Dermis blood vessel endothelial cell (primary cell): ENCODE measurements around the gene SGPL1. TPM values are rescaled to one million over a fixed set of nuclear protein-coding genes. Genes with fewer than 3 reads are reported as not detected.
"Not testable (repeated sequence)": the region's sequence is repeated elsewhere in the genome, so short reads cannot be mapped to it uniquely, and the experiment has no call there.

Source experiments
- DNase-seq: peaks from one replicate; pipeline ENCODE4 v3.0.0; 2010
- total RNA-seq: library from RNA; depleted of rRNA; stranded (reverse); fragments of >200 nt; gene quantifications from 2 replicates; pipeline ENCODE4 v1.2.3, GENCODE V29; 2014

Gene SGPL1
- total RNA-seq, 1 donor from 2014 or later = 15.0 TPM

DNA sequence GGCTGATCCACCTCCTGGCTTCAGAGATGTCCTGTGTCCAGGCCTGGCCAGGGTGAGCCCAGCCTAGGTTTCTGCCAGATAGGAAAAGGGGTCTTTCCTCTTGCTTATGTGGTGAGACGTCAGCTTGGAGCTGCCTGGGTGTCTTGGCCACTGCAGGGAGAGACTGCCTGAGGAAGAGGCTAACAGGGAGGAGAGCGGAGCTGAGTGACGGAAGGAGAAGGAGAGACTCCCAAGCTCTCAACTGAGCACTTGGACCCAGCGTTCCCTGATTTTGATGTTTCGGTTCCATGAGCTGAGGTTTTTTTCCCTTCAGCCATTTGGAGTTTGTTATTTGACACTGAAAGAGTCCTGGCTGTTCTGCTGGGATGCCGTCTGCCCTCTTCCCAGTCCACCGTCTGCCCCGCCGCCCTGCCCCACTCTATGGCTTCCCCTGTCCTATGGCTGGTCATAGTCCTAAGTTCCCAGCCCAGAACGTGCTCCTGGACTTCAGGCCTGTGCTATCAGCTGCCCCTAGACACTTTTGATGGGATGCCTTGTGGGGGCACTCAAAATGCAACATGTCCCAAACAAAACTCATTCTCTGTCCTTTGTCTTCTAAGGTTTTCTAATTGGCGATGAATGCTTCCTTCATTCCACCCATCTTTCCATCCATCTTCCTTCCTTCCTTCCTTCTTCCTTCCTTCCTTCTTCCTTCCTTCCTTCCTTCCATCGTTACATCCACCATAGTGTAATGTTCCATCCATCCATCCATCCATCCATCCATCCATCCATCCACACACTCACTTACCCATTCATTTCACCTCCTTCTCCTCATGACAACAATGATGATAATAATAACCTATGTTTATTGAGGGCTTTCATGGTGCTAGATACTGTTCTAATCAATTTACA, 92.9 kb downstream of the SGPL1 start:
- DNase-seq = no peak

GRCh38 chr10:70909326-70909935, 93.7 kb downstream of the SGPL1 start:
- no peak for DNase-seq

DNA sequence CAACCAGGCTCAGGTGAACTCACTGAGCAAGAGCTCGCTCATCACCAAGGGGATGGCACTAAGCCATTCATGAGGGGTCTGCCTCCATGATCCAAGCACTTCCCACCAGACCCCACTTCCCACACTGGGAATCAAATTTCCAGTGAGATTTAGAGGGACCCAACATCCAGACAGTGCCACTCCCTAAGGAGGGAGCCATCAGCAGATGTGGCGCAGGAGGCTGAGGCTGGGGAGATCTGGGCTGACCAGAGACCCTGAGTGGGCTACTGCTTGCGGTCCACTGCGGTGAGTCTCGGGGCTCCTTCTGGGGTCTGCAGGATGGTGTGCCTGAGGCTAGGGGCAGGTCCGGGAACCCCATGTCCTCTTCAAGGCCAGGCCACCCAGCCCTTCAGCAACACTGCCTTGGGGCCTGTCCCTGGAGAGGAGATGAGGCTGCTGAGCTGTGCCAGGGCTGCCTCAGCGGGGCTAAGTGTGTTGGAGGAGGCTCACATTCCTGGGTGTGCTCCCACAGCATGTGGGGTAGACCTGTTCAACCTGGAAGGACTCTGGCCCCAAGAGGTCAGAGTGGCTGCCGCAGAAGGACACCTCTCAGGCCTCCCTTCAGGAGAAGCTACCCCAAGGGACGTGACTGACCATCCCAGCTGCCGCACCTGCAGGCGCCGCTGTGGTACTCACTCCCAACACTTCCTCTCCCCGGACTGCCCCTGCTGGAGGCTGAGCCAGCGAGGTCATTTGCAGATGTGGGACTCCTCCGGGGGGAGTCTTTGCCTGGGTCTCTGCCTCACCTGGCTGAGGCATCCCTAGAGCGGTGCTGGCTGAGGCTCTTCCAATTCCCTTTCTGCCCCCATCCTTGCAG, 95.0 kb downstream of the SGPL1 start:
- no peak for DNase-seq

- DNase-seq = no peak
Measured at GRCh38 chr10:70911386-70911785, 95.6 kb downstream of the SGPL1 start.

- DNase-seq = no peak
Measured at GRCh38 chr10:70912556-70912955, 96.8 kb downstream of the SGPL1 start.

- no peak for DNase-seq
Measured at GRCh38 chr10:70913191-70913892, 97.6 kb downstream of the SGPL1 start.

DNA sequence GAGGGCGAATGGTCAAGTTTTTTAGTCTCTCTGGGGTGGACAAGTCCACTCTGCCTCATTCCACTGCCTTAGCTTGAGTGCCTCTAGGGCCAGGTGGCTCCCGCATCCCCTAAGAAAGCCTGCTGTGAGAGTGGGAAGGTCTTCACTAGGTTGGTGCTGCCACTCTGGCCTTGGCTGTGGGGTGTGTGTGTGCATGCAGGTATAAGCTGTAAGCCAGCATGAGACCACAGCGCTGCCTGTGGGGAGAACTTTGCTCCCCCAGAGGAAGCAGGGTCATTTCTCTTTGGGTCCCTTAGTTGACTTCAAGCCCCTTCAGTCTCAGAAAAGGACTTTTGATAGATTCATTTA, 98.1 kb downstream of the SGPL1 start:
- no peak for DNase-seq

GRCh38 chr10:70914316-70914864, 98.6 kb downstream of the SGPL1 start:
- DNase-seq = no peak

GRCh38 chr10:70915206-70915605, 99.5 kb downstream of the SGPL1 start:
- DNase-seq = no peak

- DNase-seq = no peak
Measured at GRCh38 chr10:70915806-70916205, 100.1 kb downstream of the SGPL1 start.

DNA sequence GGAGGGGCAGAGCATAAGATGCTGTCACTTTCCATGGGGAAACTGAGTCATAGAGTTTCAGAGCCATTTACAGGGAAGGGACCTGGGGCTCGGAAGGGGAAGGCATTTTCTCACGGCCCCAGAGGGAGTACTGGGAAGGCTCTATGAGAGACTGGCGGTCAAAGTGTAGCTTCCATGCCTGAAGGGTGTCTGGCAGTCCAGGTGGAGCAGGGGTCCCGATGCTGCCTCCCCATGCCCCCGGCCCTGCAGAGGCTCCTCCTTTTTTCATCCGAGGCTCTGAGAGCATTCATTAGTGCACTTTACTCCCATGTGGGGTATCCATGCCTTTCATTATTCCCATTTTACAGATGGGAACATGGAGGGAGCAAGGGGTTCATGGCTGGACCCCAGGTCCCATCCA, 100.5 kb downstream of the SGPL1 start:
- DNase-seq = no peak

DNA sequence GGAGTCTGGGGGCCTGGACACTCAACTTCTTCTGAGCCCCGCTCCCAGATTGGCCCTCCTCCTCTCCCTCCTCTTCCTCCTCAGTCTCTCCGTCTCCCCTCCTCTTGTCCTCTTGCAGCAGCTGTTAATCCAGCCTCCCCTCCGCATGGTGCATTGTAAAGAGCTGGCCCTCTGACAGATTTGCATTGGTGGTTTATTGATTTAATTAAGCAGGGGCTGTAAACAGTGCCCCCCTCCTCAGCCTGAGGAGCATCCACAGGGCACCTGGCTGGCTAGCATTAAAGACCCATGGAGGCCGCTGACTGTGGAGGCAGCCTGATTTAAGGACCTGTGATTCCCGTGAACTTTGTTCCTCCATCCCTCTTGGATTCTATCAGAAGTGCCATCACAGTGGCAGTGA, 101.5 kb downstream of the SGPL1 start:
- DNase-seq = no peak

GRCh38 chr10:70917635-70918034, 101.9 kb downstream of the SGPL1 start:
- no peak for DNase-seq

DNA sequence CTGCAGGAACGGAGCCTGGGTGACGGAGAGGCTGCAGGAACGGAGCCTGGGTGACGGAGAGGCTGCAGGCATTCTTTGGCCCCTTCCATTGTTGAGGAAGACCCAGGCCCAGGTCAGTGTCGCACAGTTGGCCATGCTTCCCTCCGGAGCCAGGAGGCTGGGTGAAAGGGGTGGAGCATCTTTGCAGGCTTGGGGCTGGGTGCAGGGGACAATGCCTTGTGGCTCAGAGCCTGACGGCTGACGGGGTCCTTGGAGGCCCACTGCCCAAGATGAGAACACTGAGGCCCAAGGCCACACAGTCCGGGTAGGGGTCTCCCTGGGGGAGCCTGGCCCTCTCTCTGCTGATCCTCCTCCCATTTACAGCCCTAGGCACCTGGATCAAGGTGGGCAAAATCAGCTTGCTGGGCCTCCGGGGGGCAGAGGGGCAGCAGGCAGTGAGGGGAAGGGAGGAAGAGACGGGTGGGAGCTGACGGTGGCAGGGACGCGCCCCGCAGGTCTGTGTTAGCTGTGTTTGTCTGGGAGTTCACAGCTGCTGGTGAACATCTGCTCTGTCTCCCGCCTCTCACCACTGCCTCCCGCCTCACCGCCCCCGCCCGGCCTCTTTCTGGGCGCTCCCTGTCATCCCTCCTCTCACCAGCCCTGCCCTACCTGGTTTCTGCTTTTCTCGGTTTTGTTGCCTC, 103.2 kb downstream of the SGPL1 start:
- DNase-seq = no peak

DNA sequence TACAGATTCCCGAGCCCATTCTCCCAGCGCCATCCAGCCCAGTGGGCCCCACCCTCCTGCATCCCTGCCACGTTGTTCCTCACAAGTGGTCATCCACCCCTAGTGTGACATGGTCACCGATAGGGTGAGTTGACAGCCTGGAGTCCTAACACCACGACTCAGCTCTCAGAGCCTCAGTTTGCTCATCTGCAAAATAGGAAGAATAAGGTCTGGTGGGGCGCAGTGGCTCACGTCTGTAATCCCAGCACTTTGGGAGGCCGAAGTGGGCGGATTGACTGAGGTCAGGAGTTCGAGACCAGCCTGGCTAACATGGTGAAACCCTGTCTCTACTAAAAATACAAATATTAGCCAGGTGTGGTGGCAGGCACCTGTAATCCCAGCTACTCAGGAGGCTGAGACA, 104.2 kb downstream of the SGPL1 start:
- DNase-seq = not testable (repeated sequence)

GRCh38 chr10:70920519-70920918, 104.8 kb downstream of the SGPL1 start:
- DNase-seq = no peak

DNA sequence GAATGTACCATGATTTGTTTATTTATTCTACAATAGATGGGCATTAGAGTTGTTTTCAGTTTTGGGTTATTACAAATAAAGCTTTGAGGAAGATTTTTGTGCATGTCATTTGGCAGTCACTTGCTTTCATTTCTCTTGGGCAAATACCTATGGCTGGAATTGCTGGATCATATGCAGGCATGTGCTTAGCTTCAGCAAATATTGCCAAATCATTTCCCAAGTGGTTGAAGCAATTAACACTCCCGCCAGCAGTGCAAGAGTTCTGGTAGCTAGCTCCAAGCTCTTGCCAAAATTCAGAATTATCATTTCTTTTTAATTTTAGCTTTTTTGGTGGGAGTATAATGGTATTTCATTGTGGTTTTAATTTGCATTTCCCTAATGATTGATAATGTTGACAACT, 105.5 kb downstream of the SGPL1 start:
- DNase-seq = no peak

DNA sequence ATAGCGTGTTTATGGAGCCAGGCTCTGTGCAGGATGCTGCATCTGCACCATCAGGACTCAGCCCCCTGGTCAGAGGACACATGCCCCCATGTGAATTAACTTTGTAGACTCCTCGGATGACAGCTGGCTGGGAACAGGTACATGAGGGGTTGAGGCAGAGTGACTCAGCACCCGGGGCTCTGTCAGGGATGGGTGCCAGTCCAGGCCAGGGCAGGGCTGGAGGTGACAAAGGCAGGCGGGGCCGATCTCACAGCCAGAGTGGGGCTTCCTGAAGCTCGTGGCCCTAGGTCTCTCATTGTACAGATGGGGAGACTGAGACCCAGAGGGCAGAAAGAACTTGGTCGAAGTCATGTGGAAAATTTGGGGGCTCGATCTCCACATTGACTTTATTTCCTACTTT, 107.9 kb downstream of the SGPL1 start:
- DNase-seq = no peak

DNA sequence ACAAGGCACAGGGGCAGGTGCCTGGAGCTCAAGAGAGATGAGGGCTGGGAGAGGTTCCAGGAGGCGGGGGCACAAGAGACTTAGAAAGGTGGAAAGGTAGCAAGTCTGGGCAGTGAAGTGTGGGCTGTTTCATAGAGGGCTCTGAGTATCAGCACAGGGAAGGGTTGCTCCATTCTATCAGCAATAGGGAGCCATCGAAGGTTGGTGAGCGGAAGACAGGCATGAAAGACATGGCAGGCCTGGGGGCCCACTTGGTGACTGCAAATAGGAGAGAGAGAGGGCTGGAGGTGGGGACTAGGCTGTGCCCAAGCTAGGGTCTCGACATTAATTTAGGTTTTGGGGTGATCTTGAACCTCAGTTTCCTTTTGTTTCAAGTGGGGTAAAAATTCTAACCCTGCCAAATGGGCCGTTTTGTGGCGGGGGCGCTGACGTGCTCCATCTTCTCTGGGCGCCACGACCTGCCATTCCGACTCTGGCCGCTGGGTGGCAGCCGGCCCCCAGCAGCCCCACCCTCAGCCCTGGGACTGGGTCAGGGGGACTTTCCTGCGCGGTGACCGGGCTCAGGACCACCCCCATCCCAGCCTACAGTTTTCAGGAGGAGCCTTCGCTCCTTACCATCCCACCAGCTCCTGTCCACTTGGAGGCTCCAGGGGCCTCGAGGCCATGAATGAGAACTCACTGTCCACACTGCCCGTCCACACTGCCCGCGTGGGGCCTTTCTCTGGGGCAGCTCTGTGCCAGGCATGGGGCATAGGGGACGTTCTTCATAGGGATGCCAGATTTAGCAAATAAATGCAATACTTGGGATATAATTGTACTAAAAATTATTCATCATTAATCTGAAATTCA, 109.9 kb downstream of the SGPL1 start:
- peak; percentile 62 for DNase-seq

DNA sequence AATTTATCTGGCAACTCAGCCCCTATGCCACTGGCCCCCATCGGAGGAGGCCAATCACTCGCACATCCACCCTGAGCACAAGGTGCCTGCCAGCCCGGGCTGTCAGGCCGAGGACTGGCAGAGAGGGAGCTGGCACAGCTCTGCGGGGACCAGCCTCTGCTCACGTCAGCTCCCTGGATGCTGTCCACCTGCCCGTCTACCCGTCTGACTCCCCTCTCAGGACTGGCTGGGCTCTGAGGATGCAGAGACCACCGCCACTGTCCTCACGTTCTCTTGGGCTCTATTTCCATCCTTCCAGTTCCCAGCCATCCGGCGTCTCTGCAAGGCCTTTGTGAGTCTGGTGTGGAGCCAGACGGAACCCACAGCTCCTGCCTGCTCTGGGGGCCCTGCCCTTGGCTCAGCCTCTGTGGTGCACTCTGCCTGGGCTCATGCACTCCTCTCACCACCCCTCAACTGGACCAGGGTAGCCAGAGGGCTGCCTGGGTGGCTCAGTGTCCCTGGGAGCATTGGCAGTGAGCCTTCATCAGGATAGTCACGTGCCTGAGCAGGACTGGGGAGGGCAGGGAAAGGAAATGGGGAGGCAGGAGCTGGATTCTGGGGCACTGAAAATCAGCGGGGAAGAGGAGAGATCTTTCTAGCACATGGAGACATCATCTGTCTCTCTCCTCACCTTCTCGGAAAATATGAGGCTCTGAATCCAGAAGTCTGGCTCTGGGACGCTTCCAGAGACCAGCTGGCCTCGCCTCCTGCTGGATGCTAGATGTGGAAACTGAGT, 110.7 kb downstream of the SGPL1 start:
- DNase-seq = no peak
